ENCODE results near the gene RCHY1.
"Not testable (repeated sequence)": the region's sequence is repeated elsewhere in the genome, so short reads cannot be mapped to it uniquely, and the experiment has no call there.

Gene RCHY1

DNA sequence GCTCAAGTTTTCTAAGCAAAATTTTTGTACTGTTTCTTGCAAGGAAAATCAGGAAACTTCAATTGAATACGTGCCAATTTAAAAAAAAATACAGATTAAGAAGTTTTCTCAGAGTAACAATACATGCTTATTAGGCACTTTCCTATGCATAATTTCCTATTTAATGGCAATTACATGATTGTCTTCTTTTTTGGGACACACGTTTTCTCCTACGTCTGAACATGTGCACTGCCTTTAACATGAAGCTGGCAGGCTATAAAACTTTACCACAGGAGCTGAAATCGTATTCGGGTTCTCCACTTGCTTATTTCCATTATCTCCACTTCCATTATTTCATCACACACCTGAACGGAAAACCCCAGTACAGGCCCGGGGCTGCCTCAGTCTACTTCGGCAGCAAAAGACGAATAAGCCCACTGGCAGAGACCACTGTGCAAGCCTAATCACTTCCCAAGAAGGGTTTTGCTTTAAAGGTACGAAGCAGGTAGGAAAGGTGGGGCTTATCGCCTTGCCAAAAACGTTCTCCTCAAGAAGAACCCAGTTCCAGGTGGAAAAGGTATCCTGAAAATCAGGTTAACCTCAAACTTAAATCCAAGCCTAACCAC, 575 bp downstream of the RCHY1 start:
- TF ChIP-seq, protein P1, sequence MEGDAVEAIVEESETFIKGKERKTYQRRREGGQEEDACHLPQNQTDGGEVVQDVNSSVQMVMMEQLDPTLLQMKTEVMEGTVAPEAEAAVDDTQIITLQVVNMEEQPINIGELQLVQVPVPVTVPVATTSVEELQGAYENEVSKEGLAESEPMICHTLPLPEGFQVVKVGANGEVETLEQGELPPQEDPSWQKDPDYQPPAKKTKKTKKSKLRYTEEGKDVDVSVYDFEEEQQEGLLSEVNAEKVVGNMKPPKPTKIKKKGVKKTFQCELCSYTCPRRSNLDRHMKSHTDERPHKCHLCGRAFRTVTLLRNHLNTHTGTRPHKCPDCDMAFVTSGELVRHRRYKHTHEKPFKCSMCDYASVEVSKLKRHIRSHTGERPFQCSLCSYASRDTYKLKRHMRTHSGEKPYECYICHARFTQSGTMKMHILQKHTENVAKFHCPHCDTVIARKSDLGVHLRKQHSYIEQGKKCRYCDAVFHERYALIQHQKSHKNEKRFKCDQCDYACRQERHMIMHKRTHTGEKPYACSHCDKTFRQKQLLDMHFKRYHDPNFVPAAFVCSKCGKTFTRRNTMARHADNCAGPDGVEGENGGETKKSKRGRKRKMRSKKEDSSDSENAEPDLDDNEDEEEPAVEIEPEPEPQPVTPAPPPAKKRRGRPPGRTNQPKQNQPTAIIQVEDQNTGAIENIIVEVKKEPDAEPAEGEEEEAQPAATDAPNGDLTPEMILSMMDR (IDR thresholded peaks at IDR 0.05; ENCODE audit: insufficient read depth, low read depth, low read length, missing control alignments): no peak
- peak overlapping the region; percentile 92 for H3K4me3 ChIP-seq (ENCODE audit: low read length)
- DNase-seq (ENCODE audit: low read depth): no peak

- peak; percentile 26 for DNase-seq (ENCODE audit: low read depth)
- TF ChIP-seq, protein P1 (IDR thresholded peaks at IDR 0.05; ENCODE audit: insufficient read depth, low read depth, low read length, missing control alignments): no peak
- H3K4me3 ChIP-seq (ENCODE audit: low read length): peak overlapping the region; percentile 92
Observed at GRCh38 chr4:75512386-75513211, 1.6 kb downstream of the RCHY1 start.

- TF ChIP-seq, protein P1 (IDR thresholded peaks at IDR 0.05; ENCODE audit: insufficient read depth, low read depth, low read length, missing control alignments): no peak
- DNase-seq (ENCODE audit: low read depth): no peak
- H3K4me3 ChIP-seq (ENCODE audit: low read length): no peak overlapping the region
Observed at GRCh38 chr4:75511841-75512240, 2.4 kb downstream of the RCHY1 start.

DNA sequence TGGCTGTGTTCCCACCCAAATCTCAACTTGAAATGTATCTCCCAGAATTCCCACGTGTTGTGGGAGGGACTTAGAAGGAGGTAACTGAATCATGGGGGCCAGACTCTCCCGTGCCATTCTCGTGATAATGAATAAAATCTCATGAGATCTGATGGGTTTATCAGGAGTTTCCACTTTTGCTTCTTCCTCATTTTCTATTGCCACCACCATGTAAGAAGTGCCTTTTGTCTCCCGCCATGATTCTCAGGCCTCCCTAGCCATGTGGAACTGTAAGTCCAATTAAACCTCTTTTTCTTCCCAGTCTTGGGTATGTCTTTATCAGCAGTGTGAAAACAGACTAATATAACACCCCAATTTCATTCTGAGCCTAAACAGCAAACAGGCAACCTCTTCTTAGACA, 4.6 kb downstream of the RCHY1 start:
- not testable (repeated sequence) for DNase-seq (ENCODE audit: low read depth); H3K4me3 ChIP-seq (ENCODE audit: low read length)

- H3K4me3 ChIP-seq (ENCODE audit: low read length): no peak overlapping the region
- TF ChIP-seq, protein P1 (IDR thresholded peaks at IDR 0.05; ENCODE audit: insufficient read depth, low read depth, low read length, missing control alignments): no peak
- DNase-seq (ENCODE audit: low read depth): no peak
Observed at GRCh38 chr4:75505630-75506029, 8.6 kb downstream of the RCHY1 start.

- no peak overlapping the region for H3K4me3 ChIP-seq (ENCODE audit: low read length)
- TF ChIP-seq, protein P1 (IDR thresholded peaks at IDR 0.05; ENCODE audit: insufficient read depth, low read depth, low read length, missing control alignments): no peak
- no peak for DNase-seq (ENCODE audit: low read depth)
Observed at GRCh38 chr4:75502671-75503070, 11.5 kb downstream of the RCHY1 start.

DNA sequence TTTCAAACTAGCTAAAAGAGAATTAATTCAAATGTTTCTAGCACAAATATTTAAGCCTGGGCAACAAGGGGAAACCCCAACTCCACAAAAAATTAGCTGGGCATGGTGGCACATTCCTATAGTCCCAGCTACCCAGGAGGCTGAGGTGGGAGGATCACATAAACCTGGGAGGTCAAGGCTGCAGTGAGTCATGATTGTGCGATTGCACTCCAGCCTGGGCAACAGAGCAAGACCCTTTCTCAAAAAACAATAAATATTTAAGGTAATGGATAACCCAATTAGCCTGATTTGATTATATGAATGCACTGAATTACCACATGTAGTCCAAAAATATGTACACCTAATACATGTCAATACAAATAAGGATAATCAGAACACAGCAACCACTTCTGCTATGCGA, 14.3 kb downstream of the RCHY1 start:
- H3K4me3 ChIP-seq (ENCODE audit: low read length): no peak overlapping the region
- no peak for DNase-seq (ENCODE audit: low read depth)

More for the DNA sequence above, 14.3 kb downstream of the RCHY1 start:
- TF ChIP-seq, protein P1 (IDR thresholded peaks at IDR 0.05; ENCODE audit: insufficient read depth, low read depth, low read length, missing control alignments): no peak
